ENCODE measurements around the gene SLC35G3.
"Not testable (repeated sequence)": the region's sequence is repeated elsewhere in the genome, so short reads cannot be mapped to it uniquely, and the experiment has no call there.

Gene SLC35G3

DNA sequence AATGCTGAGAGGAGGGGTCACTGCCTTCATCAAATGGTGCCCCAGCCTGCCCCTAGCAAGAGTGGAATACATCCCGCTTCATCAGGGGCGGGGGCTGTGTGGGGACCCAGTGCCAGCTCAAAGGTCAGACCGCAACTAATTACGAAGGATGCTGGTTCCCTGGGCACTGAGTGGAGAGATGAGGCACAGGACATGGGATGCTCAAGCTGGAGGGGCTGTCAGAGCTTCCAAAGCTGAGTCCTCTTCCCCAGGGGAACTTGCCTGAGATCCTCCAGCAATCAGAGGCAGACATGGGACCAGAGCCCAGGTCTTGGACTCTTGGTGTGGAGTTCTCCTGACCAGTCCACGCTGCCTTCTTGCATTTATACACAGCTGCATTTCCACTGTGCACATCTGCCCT lies 27.7 kb downstream of the SLC35G3 start:
- no peak for DNase-seq

GRCh38 chr17:35164716-35165115 lies 29.5 kb downstream of the SLC35G3 start:
- DNase-seq, result no peak

GRCh38 chr17:35163886-35164285 lies 30.3 kb downstream of the SLC35G3 start:
- no peak for DNase-seq

- DNase-seq, result no peak
Measured at GRCh38 chr17:35162755-35163154, 31.4 kb downstream of the SLC35G3 start.

- no peak for DNase-seq
Measured at GRCh38 chr17:35161281-35161761, 32.9 kb downstream of the SLC35G3 start.

DNA sequence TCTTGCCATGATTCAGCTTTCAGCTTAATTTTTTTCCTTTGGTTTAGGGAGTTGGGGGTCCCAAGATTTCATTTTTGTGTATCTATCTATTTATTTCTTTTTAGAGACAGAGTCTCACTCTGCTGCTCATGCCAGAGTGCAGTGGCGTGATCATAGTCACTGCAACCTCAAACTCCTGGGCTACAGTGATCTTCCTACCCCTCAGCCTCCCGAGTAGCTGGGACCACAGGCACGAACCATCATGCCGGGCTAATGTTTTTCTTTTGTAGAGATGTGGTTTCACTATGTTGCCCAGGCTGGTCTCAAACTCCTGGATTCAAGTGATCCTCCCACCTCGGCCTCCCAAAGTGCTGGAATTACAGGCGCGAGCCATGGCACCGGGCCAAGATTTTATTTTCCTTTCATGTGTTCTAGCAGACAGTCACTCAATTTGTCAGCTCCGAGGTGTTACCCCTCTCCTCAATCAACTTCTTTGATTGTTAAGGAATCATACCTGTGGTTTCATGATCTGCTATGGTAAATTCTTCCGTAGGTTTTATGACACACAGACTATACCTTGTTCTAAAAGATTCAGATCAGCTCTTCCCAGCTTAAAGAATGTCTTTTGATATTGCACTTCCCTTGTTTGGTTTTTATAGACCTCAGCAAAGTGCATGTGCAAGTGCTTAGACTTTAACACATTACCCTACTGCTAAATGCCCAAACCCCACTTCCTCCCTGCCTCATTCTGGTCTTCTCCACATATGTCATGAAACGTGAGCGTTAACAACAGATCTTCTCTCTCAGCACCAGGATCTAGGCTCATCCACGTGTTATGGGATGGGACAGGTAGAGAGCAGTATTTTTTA lies 33.6 kb downstream of the SLC35G3 start:
- no peak for DNase-seq

GRCh38 chr17:35159940-35160339 lies 34.3 kb downstream of the SLC35G3 start:
- no peak for DNase-seq

GRCh38 chr17:35155246-35155645 lies 38.9 kb downstream of the SLC35G3 start:
- no peak for DNase-seq

- DNase-seq, result no peak
Measured at GRCh38 chr17:35154196-35155165, 39.7 kb downstream of the SLC35G3 start.

DNA sequence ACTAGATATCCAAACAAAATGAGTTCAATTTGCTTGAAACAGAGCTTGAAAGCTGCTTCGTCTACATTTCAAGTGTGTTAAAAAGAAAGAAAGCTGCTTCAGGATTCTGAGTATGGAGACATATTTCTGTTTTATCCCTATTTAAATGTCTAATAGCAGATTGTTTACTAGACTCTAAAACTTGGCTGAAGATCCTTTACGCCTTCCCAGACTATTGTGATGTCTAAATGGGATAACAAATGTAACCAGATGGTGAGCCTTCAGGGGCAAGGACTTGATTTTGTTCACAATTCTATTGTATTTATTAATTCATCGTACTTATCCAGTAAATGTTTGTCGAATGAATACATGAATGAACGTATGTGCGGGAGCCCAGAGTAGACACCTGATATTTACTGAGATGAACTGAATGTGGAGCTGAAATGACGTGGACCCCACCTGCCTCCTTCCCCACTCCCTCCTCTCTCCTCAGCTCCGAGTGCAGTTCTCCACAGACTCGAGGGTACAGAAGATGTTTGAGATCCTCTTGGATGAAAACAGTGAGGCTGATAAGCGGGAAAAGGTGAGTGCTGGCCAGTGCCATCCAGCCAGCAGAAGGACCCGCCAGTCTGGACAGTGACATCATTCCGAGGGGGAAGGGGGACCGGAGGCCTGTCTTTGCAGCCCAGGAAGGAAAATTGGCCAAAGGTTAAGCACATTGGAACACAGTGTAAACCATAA lies 41.6 kb downstream of the SLC35G3 start:
- DNase-seq, result no peak

DNA sequence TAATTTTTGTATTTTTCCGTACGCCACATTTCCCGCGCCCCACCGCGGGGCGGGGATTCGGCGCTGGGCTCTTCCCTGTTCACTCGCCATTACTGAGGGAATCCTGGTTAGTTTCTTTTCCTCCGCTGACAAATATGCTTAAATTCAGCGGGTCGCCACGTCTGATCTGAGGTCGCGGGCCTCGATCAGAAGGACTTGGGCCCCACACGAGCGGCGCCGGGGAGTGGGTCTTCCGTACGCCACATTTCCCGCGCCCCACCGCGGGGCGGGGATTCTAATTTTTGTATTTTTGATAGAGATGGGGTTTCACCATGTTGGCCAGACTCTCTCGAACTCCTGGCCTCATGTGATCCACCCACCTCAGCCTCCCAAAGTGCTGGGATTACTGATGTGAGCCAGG lies 43.1 kb downstream of the SLC35G3 start:
- DNase-seq, result not testable (repeated sequence)

DNA sequence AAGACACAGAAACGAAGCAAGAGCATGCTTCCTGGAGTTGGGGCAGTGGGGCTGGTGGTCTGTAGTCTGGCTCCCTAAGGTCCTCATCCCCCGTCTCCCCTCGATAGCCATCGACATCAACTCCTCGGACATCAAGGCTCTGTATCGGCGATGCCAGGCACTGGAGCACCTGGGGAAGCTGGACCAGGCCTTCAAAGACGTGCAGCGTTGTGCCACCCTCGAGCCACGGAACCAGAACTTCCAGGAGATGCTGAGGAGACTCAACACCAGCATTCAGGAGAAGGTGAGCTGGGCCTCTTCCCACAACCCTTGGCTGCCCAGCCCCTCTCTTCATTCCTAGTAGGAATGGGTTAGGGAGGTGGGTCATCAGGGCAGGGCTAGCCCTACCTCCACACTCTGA lies 44.3 kb downstream of the SLC35G3 start:
- no peak for DNase-seq

DNA sequence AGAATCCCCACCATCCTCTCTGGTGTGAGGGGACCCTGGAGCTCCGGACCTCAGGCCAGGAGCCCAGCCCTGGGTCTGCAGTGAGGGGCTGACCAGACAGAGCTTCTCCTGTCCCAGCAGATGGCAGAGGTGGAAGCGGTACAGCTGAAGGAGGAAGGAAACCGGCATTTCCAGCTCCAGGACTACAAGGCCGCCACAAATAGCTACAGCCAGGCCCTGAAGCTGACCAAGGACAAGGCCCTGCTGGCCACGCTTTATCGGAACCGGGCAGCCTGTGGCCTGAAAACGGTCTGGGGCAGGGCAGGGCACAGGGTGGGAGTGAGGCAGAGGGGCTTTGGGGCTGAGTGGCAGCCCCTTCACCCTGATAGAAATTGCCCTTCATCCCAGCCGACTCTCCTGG lies 46.0 kb downstream of the SLC35G3 start:
- DNase-seq, result no peak

DNA sequence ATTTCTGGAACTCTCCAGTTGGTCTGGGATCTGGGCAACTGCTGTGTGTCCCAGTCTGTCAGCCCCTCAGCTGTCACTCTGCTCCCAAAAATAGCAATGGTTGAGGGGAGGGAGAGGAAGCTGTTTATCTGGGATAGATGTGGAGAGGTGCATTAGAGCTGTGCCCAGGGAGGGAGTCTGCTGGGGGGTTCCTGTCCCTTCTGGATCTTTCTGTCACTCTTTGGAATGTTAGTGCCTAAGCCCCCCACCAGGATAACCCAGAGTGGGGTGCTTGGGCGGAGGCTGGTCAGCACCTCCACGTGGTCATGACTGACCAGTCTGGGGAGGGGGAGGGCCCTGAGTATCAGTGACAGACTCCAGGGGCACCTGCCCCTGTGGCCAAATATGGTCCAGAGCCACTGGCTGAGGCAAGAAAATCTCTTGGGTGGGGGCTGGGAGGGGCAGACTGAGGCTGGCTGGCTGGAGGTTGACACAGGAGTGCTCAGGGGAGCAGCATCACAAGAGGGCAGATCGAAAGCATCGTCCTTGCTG lies 46.8 kb downstream of the SLC35G3 start, which contains the start of gene UNC45B:
UNC45B (plus strand) TSS at position 443 of the 531 bp plus-strand sequence. CDS start 447 bp downstream, outside the sequence.
- no peak for DNase-seq

DNA sequence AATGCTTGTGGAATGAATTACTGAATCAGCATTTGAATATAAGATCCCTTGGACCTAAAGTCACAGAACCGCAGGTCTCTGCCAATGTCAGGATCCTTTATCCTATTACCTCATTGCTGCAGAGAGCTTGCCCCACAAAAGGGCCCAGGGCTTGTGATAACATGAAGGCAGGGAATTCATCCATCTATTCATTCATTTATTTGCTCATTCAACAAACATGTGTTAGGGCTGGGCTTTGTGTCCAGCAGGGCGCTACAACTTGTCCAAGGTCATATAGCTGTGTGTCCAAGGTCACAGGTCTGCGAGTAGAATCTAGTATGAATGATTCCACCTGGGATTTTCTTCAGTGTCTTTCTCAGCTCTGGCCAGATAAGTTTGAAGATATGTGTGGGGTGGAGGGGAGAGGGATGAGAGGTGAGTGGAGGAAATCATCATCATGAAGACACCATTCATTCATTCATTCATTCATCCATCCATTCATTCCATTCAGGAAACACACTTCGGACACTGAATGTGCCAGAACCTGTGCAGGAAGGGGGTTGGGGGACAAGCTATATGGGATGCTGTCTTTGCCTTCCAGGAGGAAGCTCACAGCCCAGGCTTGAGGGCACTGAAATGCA lies 47.9 kb downstream of the SLC35G3 start:
- DNase-seq, result no peak

DNA sequence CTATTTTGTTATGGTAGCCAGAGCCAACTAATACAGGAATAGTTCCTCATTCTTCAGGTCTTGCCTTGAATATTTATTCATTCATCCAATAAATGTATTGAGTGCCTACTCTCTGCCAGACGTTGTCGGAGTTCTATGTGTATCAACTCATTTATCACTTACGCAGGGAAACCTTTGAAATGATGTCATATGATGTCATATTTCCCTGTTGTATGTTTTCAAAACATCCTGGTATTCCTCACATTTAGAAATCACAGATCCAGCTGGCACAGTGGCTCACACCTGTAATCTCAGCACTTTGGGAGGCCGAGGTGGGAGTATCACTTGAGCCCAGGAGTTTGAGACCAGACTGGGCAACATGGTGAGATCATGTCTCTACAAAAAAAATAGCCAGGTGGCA lies 49.4 kb downstream of the SLC35G3 start:
- DNase-seq, result no peak
